GM18907 (cell line): Measurements from ENCODE around the gene UTP3.
A peak's percentile ranks its signal among the peaks of the same experiment; 100 is the strongest.
"Not testable (repeated sequence)": the region's sequence is repeated elsewhere in the genome, so short reads cannot be mapped to it uniquely, and the experiment has no call there.

Source experiments
- ATAC-seq: cut with Tn5 transposase; IDR thresholded peaks from one replicate; pipeline ENCODE4 v1.9.1; 2021; ENCODE audit warnings: mild to moderate bottlenecking, moderate library complexity; ENCODE audit not compliant: unreplicated experiment

Gene UTP3

GRCh38 chr4:70682142-70682541, 6.2 kb upstream of the UTP3 start:
- ATAC-seq: not testable (repeated sequence)

GRCh38 chr4:70687392-70687791, 940 bp upstream of the UTP3 start:
- no peak for ATAC-seq

- ATAC-seq: peak; percentile 3
Observed at GRCh38 chr4:70688795-70689231, 481 bp downstream of the UTP3 start.

GRCh38 chr4:70691661-70692060, 3.3 kb downstream of the UTP3 start:
- ATAC-seq: no peak

- ATAC-seq: not testable (repeated sequence)
Observed at GRCh38 chr4:70694633-70695032, 6.3 kb downstream of the UTP3 start.

GRCh38 chr4:70698435-70698834, 10.1 kb downstream of the UTP3 start:
- ATAC-seq: not testable (repeated sequence)

GRCh38 chr4:70700712-70701111, 12.4 kb downstream of the UTP3 start:
- no peak for ATAC-seq

- ATAC-seq: no peak
Observed at GRCh38 chr4:70701271-70701670, 12.9 kb downstream of the UTP3 start.

- ATAC-seq: not testable (repeated sequence)
Observed at GRCh38 chr4:70702592-70702991, 14.3 kb downstream of the UTP3 start.

GRCh38 chr4:70703619-70704214, 15.4 kb downstream of the UTP3 start:
- no peak for ATAC-seq

- peak; percentile 72 for ATAC-seq
Observed at GRCh38 chr4:70704215-70704930, 16.0 kb downstream of the UTP3 start.

GRCh38 chr4:70704931-70705182, 16.5 kb downstream of the UTP3 start:
- ATAC-seq: peak; percentile 47

- ATAC-seq: peak; percentile 70
Observed at GRCh38 chr4:70705183-70706043, 17.1 kb downstream of the UTP3 start.

- ATAC-seq: no peak
Observed at GRCh38 chr4:70706044-70706461, 17.7 kb downstream of the UTP3 start.

GRCh38 chr4:70706516-70706915, 18.2 kb downstream of the UTP3 start:
- ATAC-seq: no peak

- no peak for ATAC-seq
Observed at GRCh38 chr4:70709611-70710205, 21.4 kb downstream of the UTP3 start.

GRCh38 chr4:70711599-70711998, 23.3 kb downstream of the UTP3 start:
- ATAC-seq: no peak

- ATAC-seq: no peak
Observed at GRCh38 chr4:70712150-70712549, 23.8 kb downstream of the UTP3 start.

- no peak for ATAC-seq
Observed at GRCh38 chr4:70712604-70713452, 24.5 kb downstream of the UTP3 start.

- ATAC-seq: peak; percentile 50
Observed at GRCh38 chr4:70713453-70714078, 25.2 kb downstream of the UTP3 start.
